DND-41 (cell line): ENCODE data around the gene PHF1.

ENCODE experiments used
- ATAC-seq: fragments of 200-7000 bp; cut with Tn5 transposase; 3 replicates; pipeline ENCODE4 v1.9.1; 2021; ENCODE audit warnings: low read depth; ENCODE audit not compliant: insufficient read depth
- DNase-seq: peaks from one replicate; pipeline ENCODE4 v3.0.0-alpha.2; 2020
- H2AFZ ChIP-seq: 2 replicates; pipeline ENCODE4 v1.6.0; 2012; ENCODE audit warnings: low read depth, low read length
- H3K27ac ChIP-seq: 2 replicates; pipeline ENCODE4 v1.5.1; 2012; ENCODE audit warnings: low read length, inconsistent platforms
- H3K27me3 ChIP-seq: fragments of 200-600 bp; sonication (generic); 2 replicates; pipeline ENCODE4 v1.6.0; 2012; ENCODE audit warnings: low read length, mild to moderate bottlenecking, inconsistent platforms; ENCODE audit not compliant: insufficient read depth, poor library complexity
- H3K36me3 ChIP-seq: 2 replicates; pipeline ENCODE4 v1.5.1; 2012; ENCODE audit warnings: low read length, inconsistent platforms; ENCODE audit not compliant: insufficient read depth
- H3K4me1 ChIP-seq: 2 replicates; pipeline ENCODE4 v1.5.1; 2012; ENCODE audit warnings: mild to moderate bottlenecking, low read length; ENCODE audit not compliant: insufficient read depth
- H3K4me2 ChIP-seq: 2 replicates; pipeline ENCODE4 v1.6.0; 2012; ENCODE audit warnings: mild to moderate bottlenecking, moderate library complexity, low read length, inconsistent platforms; ENCODE audit not compliant: insufficient read depth
- H3K4me3 ChIP-seq, 2 experiments: fragments of 200-600 bp in 1 of 2; shearing (Covaris generic) in 1 of 2; 2 replicates each; pipeline ENCODE4 v1.5.1; 2012 to 2016; ENCODE audit warnings: inconsistent platforms in 2 of 2, low read length in 2 of 2, mild to moderate bottlenecking in 2 of 2, low read depth in 1 of 2, moderate library complexity in 1 of 2
- H3K79me2 ChIP-seq: 2 replicates; pipeline ENCODE4 v1.6.0; 2012; ENCODE audit warnings: low read length, inconsistent platforms; ENCODE audit not compliant: insufficient read depth
- H3K9ac ChIP-seq: 2 replicates; pipeline ENCODE4 v1.6.0; 2012; ENCODE audit warnings: low read depth, mild to moderate bottlenecking, inconsistent platforms, low read length, moderate library complexity
- H3K9me3 ChIP-seq: 2 replicates; pipeline ENCODE4 v1.5.1; 2012; ENCODE audit warnings: low read length, moderate library complexity, mild to moderate bottlenecking, inconsistent platforms; ENCODE audit not compliant: insufficient read depth, severe bottlenecking
- H4K20me1 ChIP-seq: 2 replicates; pipeline ENCODE4 v1.6.0; 2012; ENCODE audit warnings: low read length; ENCODE audit not compliant: insufficient read depth
- CTCF ChIP-seq: IDR thresholded peaks from 2 replicates; pipeline ENCODE4 v1.5.1; 2012; ENCODE audit warnings: borderline replicate concordance, low read length, moderate library complexity, mild to moderate bottlenecking; ENCODE audit not compliant: poor library complexity, severe bottlenecking; ENCODE audit errors: extremely low read depth
- EZH2 ChIP-seq: IDR thresholded peaks from 3 replicates; pipeline ENCODE4 v1.6.1; 2012; ENCODE audit warnings: borderline replicate concordance, low read depth, mild to moderate bottlenecking, moderate library complexity, low read length, inconsistent platforms; ENCODE audit not compliant: severe bottlenecking

The PHF1 gene

GRCh38 chr6:33432546-33432945 is 21.7 kb downstream of the PHF1 start:
- H3K36me3 ChIP-seq = peaks cover 34% of the 10 kb centered on the region
- 0 out of 2 replicates have a peak overlapping the region, but pooled peaks have one; percentile 14 for H3K9ac ChIP-seq
- peak overlapping the region; percentile 52; the same call in 1 of the 2 replicates for H3K4me2 ChIP-seq
- no peak for ATAC-seq
- peaks cover 37% of the 10 kb centered on the region for H3K4me1 ChIP-seq
- no peaks in the 10 kb centered on the region for H3K27me3 ChIP-seq
- peak overlapping the region; percentile 52; the same call in 1 of the 2 replicates for H3K27ac ChIP-seq
- no peak overlapping the region for H3K4me3 ChIP-seq
- H4K20me1 ChIP-seq = peaks cover 18% of the 10 kb centered on the region
- H3K79me2 ChIP-seq = peaks cover 26% of the 10 kb centered on the region
- no peaks in the 10 kb centered on the region for H3K9me3 ChIP-seq
- TF ChIP-seq CTCF = no peak
- TF ChIP-seq EZH2 = no peak
- no peak overlapping the region for H2AFZ ChIP-seq
- no peak for DNase-seq

- no peak overlapping the region for H3K9ac ChIP-seq
- H3K36me3 ChIP-seq = peaks cover 39% of the 10 kb centered on the region
- no peak overlapping the region for H3K4me3 ChIP-seq
- TF ChIP-seq CTCF (no peak), EZH2 (no peak)
- H4K20me1 ChIP-seq = peaks cover 18% of the 10 kb centered on the region
- DNase-seq (no peak), ATAC-seq (no peak)
- peaks cover 35% of the 10 kb centered on the region for H3K4me1 ChIP-seq
- no peaks in the 10 kb centered on the region for H3K27me3 ChIP-seq
- no peaks in the 10 kb centered on the region for H3K9me3 ChIP-seq
- H2AFZ ChIP-seq = no peak overlapping the region
- H3K4me2 ChIP-seq = no peak overlapping the region
- H3K79me2 ChIP-seq = peaks cover 26% of the 10 kb centered on the region
- no peak overlapping the region for H3K27ac ChIP-seq
These were observed 22.3 kb downstream of the PHF1 start for GRCh38 chr6:33433001-33433543.

- no peaks in the 10 kb centered on the region for H3K27me3 ChIP-seq
- peaks cover 29% of the 10 kb centered on the region for H3K4me1 ChIP-seq
- TF ChIP-seq CTCF (no peak), EZH2 (no peak)
- peaks cover 20% of the 10 kb centered on the region; the same call in 1 of the 2 replicates for H3K79me2 ChIP-seq
- no peak overlapping the region for H3K9ac ChIP-seq
- H3K4me2 ChIP-seq = no peak overlapping the region
- H3K4me3 ChIP-seq = no peak overlapping the region
- no peaks in the 10 kb centered on the region for H3K9me3 ChIP-seq
- H2AFZ ChIP-seq = no peak overlapping the region
- H4K20me1 ChIP-seq = peaks cover 15% of the 10 kb centered on the region
- no peak for ATAC-seq
- DNase-seq = no peak
- H3K36me3 ChIP-seq = peaks cover 45% of the 10 kb centered on the region
- H3K27ac ChIP-seq = no peak overlapping the region
These were observed 22.9 kb downstream of the PHF1 start for GRCh38 chr6:33433544-33434191.
